ENCODE data around the gene OR6V1. TPM values are rescaled to one million over a fixed set of nuclear protein-coding genes. Genes with fewer than 3 reads are reported as not detected.

OR6V1 gene
- total RNA-seq, 4 donors from 2014 or later = not detected

GRCh38 chr7:143013893-143014292 is 38.2 kb upstream of the OR6V1 start:
- no peak for TF ChIP-seq POLR2A (IDR thresholded peaks at IDR 0.05)
- TF ChIP-seq, protein P1, sequence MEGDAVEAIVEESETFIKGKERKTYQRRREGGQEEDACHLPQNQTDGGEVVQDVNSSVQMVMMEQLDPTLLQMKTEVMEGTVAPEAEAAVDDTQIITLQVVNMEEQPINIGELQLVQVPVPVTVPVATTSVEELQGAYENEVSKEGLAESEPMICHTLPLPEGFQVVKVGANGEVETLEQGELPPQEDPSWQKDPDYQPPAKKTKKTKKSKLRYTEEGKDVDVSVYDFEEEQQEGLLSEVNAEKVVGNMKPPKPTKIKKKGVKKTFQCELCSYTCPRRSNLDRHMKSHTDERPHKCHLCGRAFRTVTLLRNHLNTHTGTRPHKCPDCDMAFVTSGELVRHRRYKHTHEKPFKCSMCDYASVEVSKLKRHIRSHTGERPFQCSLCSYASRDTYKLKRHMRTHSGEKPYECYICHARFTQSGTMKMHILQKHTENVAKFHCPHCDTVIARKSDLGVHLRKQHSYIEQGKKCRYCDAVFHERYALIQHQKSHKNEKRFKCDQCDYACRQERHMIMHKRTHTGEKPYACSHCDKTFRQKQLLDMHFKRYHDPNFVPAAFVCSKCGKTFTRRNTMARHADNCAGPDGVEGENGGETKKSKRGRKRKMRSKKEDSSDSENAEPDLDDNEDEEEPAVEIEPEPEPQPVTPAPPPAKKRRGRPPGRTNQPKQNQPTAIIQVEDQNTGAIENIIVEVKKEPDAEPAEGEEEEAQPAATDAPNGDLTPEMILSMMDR (IDR thresholded peaks at IDR 0.05) = no peak
- Histone ChIP-seq H3K4me3 (replicated peaks in 1 of 3) (no peak overlapping the region), H3K27ac (no peak overlapping the region), H3K36me3 (no peaks in the 10 kb centered on the region), H3K4me1 (peaks cover 10 to 39% of the 10 kb centered on the region in 2 donors), H3K9me3 (no peaks in the 10 kb centered on the region), H3K27me3 (no peaks in the 10 kb centered on the region)
- intact Hi-C loops (cut with DNase I) = no loop called here
- no peak for DNase-seq
- 72 to 83% methylated on average over 5 of the region's 5 CpGs for WGBS, 2 donors

GRCh38 chr7:143015084-143015483 is 37.1 kb upstream of the OR6V1 start:
- TF ChIP-seq POLR2A (IDR thresholded peaks at IDR 0.05) = no peak
- TF ChIP-seq, protein P1 (IDR thresholded peaks at IDR 0.05) = no peak
- no peak for DNase-seq
- H3K4me1 ChIP-seq = peaks cover 10 to 39% of the 10 kb centered on the region in 2 donors
- no peak overlapping the region for H3K27ac ChIP-seq
- WGBS, 2 donors = 69 to 80% methylated on average over 2 of the region's 2 CpGs
- H3K9me3 ChIP-seq = no peaks in the 10 kb centered on the region
- H3K27me3 ChIP-seq = no peaks in the 10 kb centered on the region
- H3K36me3 ChIP-seq = no peaks in the 10 kb centered on the region
- H3K4me3 ChIP-seq (replicated peaks in 1 of 3) = no peak overlapping the region
- intact Hi-C loops (cut with DNase I) = no loop called here

DNA sequence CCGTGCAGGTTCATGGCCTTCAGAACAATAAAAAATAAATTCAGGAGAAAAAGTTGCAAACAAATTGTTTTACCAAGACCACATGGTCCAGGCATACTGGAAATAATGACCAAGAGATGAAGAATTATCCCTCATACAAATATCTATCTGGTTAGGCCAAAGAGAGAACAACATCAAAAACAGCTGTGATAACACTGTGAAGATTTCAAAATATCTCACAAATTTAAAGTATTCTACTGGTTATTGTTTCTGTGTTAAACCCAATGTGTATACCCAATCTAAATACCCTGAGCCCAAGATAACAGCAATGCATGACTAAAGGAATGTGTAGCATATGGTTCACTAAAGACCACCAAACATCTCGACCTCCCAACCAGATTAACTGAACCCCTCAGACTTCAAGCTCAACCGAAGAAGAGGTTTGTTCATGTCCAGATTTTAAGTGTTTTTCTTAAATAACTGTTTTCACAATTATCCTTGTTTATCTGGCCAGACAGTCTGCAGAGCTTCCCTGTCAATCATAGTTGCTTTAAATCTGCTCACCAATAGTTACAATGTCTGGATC is 36.1 kb upstream of the OR6V1 start:
- Histone ChIP-seq H3K9me3 (no peaks in the 10 kb centered on the region), H3K36me3 (no peaks in the 10 kb centered on the region), H3K4me1 (peaks cover 10 to 34% of the 10 kb centered on the region in 2 donors), H3K4me3 (replicated peaks in 1 of 3) (no peak overlapping the region), H3K27me3 (no peaks in the 10 kb centered on the region), H3K27ac (no peak overlapping the region)
- no peak for TF ChIP-seq POLR2A (IDR thresholded peaks at IDR 0.05)
- TF ChIP-seq, protein P1 (IDR thresholded peaks at IDR 0.05) = no peak
- DNase-seq = no peak
- intact Hi-C loops (cut with DNase I) = no loop called here
- 82 to 86% methylated on average over 3 of the region's 3 CpGs for WGBS, 2 donors

DNA sequence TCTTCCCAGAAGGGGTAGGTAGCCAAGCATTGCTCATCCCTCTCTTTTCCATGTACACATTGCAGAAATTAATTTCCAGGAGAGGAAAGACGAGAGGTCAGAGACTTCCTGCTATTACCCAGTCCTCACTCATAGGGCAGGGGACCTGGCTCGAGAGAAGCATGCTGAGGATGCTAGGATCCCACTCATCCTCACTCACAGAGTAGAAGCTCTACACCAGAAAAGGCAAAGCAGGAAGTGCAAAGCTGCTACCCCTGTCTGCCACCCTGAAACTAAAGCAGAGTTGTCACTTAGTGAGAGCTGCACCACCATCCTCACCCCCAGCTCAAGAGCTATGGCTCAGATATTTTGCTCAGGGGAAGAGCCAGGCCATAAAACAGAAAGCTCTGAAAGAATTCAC is 35.1 kb upstream of the OR6V1 start:
- DNase-seq = no peak

GRCh38 chr7:143018931-143019330 is 33.2 kb upstream of the OR6V1 start:
- Histone ChIP-seq H3K27ac (no peak overlapping the region), H3K9me3 (no peaks in the 10 kb centered on the region), H3K4me3 (replicated peaks in 1 of 3) (no peak overlapping the region), H3K4me1 (peaks cover 0 to 7% of the 10 kb centered on the region in 2 donors), H3K27me3 (no peaks in the 10 kb centered on the region), H3K36me3 (no peaks in the 10 kb centered on the region)
- intact Hi-C loops (cut with DNase I) = no loop called here
- no peak for TF ChIP-seq POLR2A (IDR thresholded peaks at IDR 0.05)
- TF ChIP-seq, protein P1 (IDR thresholded peaks at IDR 0.05) = no peak
- no peak for DNase-seq

More for the DNA sequence above, 35.1 kb upstream of the OR6V1 start:
- TF ChIP-seq, protein P1 (IDR thresholded peaks at IDR 0.05) = no peak
- no peak for TF ChIP-seq POLR2A (IDR thresholded peaks at IDR 0.05)
- no peaks in the 10 kb centered on the region for H3K36me3 ChIP-seq
- WGBS, 2 donors = 72 to 93% methylated on average over 2 of the region's 2 CpGs
- intact Hi-C loops (cut with DNase I) = no loop called here
- H3K9me3 ChIP-seq = no peaks in the 10 kb centered on the region
- H3K4me1 ChIP-seq = peaks cover 5 to 24% of the 10 kb centered on the region in 2 donors
- no peaks in the 10 kb centered on the region for H3K27me3 ChIP-seq
- H3K4me3 ChIP-seq (replicated peaks in 1 of 3) = no peak overlapping the region
- H3K27ac ChIP-seq = no peak overlapping the region
